Spinal cord (tissue), 10 donors: ENCODE data around the gene SAMD13. TPM values are rescaled to one million over a fixed set of nuclear protein-coding genes. Genes with fewer than 3 reads are reported as not detected.
A peak's percentile ranks its signal among the peaks of the same experiment; 100 is the strongest.

Source experiments
- DNase-seq, 6 donors: peaks; one replicate each; pipeline versions ENCODE4 v3.0.0 to v3.0.0-alpha.2; 2013 to 2015; ENCODE audit warnings: low spot score in 6 of 6, low read depth in 4 of 6
- H3K27ac ChIP-seq: one replicate; pipeline ENCODE4 v1.5.1; 2013; ENCODE audit warnings: low read depth, low read length, control low read depth
- H3K27me3 ChIP-seq: one replicate; pipeline ENCODE4 v1.6.1; 2013; ENCODE audit warnings: low read length; ENCODE audit not compliant: control insufficient read depth, insufficient read depth
- H3K36me3 ChIP-seq: one replicate; pipeline ENCODE4 v1.6.1; 2013; ENCODE audit warnings: low read length; ENCODE audit not compliant: control insufficient read depth, insufficient read depth
- H3K4me1 ChIP-seq: one replicate; pipeline ENCODE4 v1.6.1; 2013; ENCODE audit warnings: low read length; ENCODE audit not compliant: control insufficient read depth, insufficient read depth
- H3K4me3 ChIP-seq: one replicate; pipeline ENCODE4 v1.5.1; 2013; ENCODE audit warnings: low read depth, low read length, control low read depth
- H3K9me3 ChIP-seq: one replicate; pipeline ENCODE4 v1.6.1; 2013; ENCODE audit warnings: low read length; ENCODE audit not compliant: control insufficient read depth, insufficient read depth
- WGBS: methylation state at CpG from one replicate; pipeline ENCODE4 v1.1.5; 2013; ENCODE audit warnings: missing lambda C conversion rate; ENCODE audit not compliant: insufficient coverage; 5-methylcytosine and 5-hydroxymethylcytosine counted together
- polyA plus RNA-seq, 2 donors: library from polyadenylated mRNA; unstranded; fragments of 120-200 nt; gene quantifications; one replicate each; pipeline ENCODE4 v1.2.1, GENCODE V29; 2013; ENCODE audit not compliant: insufficient read length in 2 of 2
- total RNA-seq, 2 donors: library from RNA; depleted of rRNA in 1 of 2; stranded (reverse); fragments of 120-200 nt in 1 of 2; fragments of >200 nt in 1 of 2; gene quantifications; one replicate each; pipeline versions ENCODE4 v1.2.3 to v1.2.4, GENCODE V29; 2013 to 2014
- donor health status: healthy.

Gene SAMD13
- total and polyA plus RNA-seq, 4 donors, result 4.0 to 6.5 (median 5.9) TPM

- DNase-seq, result no peak
- no peaks in the 10 kb centered on the region for H3K36me3 ChIP-seq
- H3K4me1 ChIP-seq, result peaks cover 4% of the 10 kb centered on the region
- H3K9me3 ChIP-seq, result no peaks in the 10 kb centered on the region
- H3K27ac ChIP-seq, result no peak overlapping the region
- no peaks in the 10 kb centered on the region for H3K27me3 ChIP-seq
- no CpG with 5 or more reads among the region's 3 CpGs for WGBS
- H3K4me3 ChIP-seq, result no peak overlapping the region
Measured at GRCh38 chr1:84350104-84350503, 48.6 kb downstream of the SAMD13 start.

- no peaks in the 10 kb centered on the region for H3K27me3 ChIP-seq
- H3K4me3 ChIP-seq, result no peak overlapping the region
- no peaks in the 10 kb centered on the region for H3K36me3 ChIP-seq
- 36% methylated on average over 2 of the region's 3 CpGs for WGBS
- H3K27ac ChIP-seq, result no peak overlapping the region
- peaks cover 4% of the 10 kb centered on the region for H3K4me1 ChIP-seq
- DNase-seq, result no peak
- H3K9me3 ChIP-seq, result no peaks in the 10 kb centered on the region
Measured at GRCh38 chr1:84350550-84350949, 49.0 kb downstream of the SAMD13 start.

GRCh38 chr1:84352298-84353106 is 51.0 kb downstream of the SAMD13 start:
- Histone ChIP-seq H3K4me3 (no peak overlapping the region), H3K27ac (no peak overlapping the region), H3K4me1 (peaks cover 4% of the 10 kb centered on the region), H3K9me3 (no peaks in the 10 kb centered on the region), H3K27me3 (no peaks in the 10 kb centered on the region), H3K36me3 (no peaks in the 10 kb centered on the region)
- WGBS, result no CpG with 5 or more reads among the region's 3 CpGs
- DNase-seq, result peak in 1 of 6 donors; percentile 12

- DNase-seq, result peak in 2 of 6 donors; percentile 45 to 62
- H3K4me1 ChIP-seq, result peaks cover 4% of the 10 kb centered on the region
- H3K9me3 ChIP-seq, result no peaks in the 10 kb centered on the region
- H3K27ac ChIP-seq, result peak overlapping the region; percentile 13
- H3K4me3 ChIP-seq, result no peak overlapping the region
- H3K36me3 ChIP-seq, result no peaks in the 10 kb centered on the region
- 43% methylated on average over 3 of the region's 3 CpGs for WGBS
- H3K27me3 ChIP-seq, result no peaks in the 10 kb centered on the region
Measured at GRCh38 chr1:84353695-84354094, 52.2 kb downstream of the SAMD13 start.

- Histone ChIP-seq H3K9me3 (no peaks in the 10 kb centered on the region), H3K4me1 (peaks cover 4% of the 10 kb centered on the region), H3K27me3 (no peaks in the 10 kb centered on the region), H3K36me3 (no peaks in the 10 kb centered on the region), H3K27ac (no peak overlapping the region), H3K4me3 (no peak overlapping the region)
- no CpG with 5 or more reads among the region's 3 CpGs for WGBS
- DNase-seq, result no peak
Measured at GRCh38 chr1:84355556-84355955, 54.0 kb downstream of the SAMD13 start.

- no CpG with 5 or more reads among the region's 1 CpG for WGBS
- peaks cover 4% of the 10 kb centered on the region for H3K4me1 ChIP-seq
- DNase-seq, result no peak
- H3K9me3 ChIP-seq, result no peaks in the 10 kb centered on the region
- no peaks in the 10 kb centered on the region for H3K27me3 ChIP-seq
- no peak overlapping the region for H3K4me3 ChIP-seq
- H3K36me3 ChIP-seq, result no peaks in the 10 kb centered on the region
- no peak overlapping the region for H3K27ac ChIP-seq
Measured at GRCh38 chr1:84356881-84357280, 55.4 kb downstream of the SAMD13 start.

GRCh38 chr1:84358695-84359094 is 57.2 kb downstream of the SAMD13 start:
- no peak for DNase-seq
- no peaks in the 10 kb centered on the region for H3K9me3 ChIP-seq
- WGBS, result 100% methylated on average over 1 of the region's 4 CpGs

GRCh38 chr1:84360316-84360715 is 58.8 kb downstream of the SAMD13 start:
- WGBS, result no CpG with 5 or more reads among the region's 1 CpG
- no peak for DNase-seq
- no peaks in the 10 kb centered on the region for H3K36me3 ChIP-seq
- no peaks in the 10 kb centered on the region for H3K9me3 ChIP-seq
- H3K27ac ChIP-seq, result no peak overlapping the region
- no peaks in the 10 kb centered on the region for H3K27me3 ChIP-seq
- H3K4me3 ChIP-seq, result no peak overlapping the region
- H3K4me1 ChIP-seq, result no peaks in the 10 kb centered on the region

More at GRCh38 chr1:84358695-84359094, 57.2 kb downstream of the SAMD13 start:
- Histone ChIP-seq H3K36me3 (no peaks in the 10 kb centered on the region), H3K4me1 (no peaks in the 10 kb centered on the region), H3K27me3 (no peaks in the 10 kb centered on the region), H3K4me3 (no peak overlapping the region), H3K27ac (no peak overlapping the region)

- Histone ChIP-seq H3K9me3 (no peaks in the 10 kb centered on the region), H3K4me3 (no peak overlapping the region), H3K36me3 (no peaks in the 10 kb centered on the region), H3K27ac (no peak overlapping the region), H3K27me3 (no peaks in the 10 kb centered on the region), H3K4me1 (no peaks in the 10 kb centered on the region)
- 100% methylated on average over 3 of the region's 3 CpGs for WGBS
- DNase-seq, result no peak
Measured at GRCh38 chr1:84361796-84362195, 60.3 kb downstream of the SAMD13 start.

GRCh38 chr1:84363019-84363418 is 61.5 kb downstream of the SAMD13 start:
- Histone ChIP-seq H3K27me3 (no peaks in the 10 kb centered on the region), H3K9me3 (no peaks in the 10 kb centered on the region), H3K4me3 (no peak overlapping the region), H3K36me3 (no peaks in the 10 kb centered on the region), H3K27ac (no peak overlapping the region), H3K4me1 (no peaks in the 10 kb centered on the region)
- DNase-seq, result peak in 1 of 6 donors; percentile 40
- 41% methylated on average over 5 of the region's 5 CpGs for WGBS
